Measurements from ENCODE around the gene SCARB1. TPM values are rescaled to one million over a fixed set of nuclear protein-coding genes. Genes with fewer than 3 reads are reported as not detected.

SCARB1 gene
- total and polyA plus RNA-seq, 9 of the 15 experiments (the other 6 are each of a cell fraction or from before 2014, with no cell fraction given) = 0.56 to 157 (median 52.8) TPM

DNA sequence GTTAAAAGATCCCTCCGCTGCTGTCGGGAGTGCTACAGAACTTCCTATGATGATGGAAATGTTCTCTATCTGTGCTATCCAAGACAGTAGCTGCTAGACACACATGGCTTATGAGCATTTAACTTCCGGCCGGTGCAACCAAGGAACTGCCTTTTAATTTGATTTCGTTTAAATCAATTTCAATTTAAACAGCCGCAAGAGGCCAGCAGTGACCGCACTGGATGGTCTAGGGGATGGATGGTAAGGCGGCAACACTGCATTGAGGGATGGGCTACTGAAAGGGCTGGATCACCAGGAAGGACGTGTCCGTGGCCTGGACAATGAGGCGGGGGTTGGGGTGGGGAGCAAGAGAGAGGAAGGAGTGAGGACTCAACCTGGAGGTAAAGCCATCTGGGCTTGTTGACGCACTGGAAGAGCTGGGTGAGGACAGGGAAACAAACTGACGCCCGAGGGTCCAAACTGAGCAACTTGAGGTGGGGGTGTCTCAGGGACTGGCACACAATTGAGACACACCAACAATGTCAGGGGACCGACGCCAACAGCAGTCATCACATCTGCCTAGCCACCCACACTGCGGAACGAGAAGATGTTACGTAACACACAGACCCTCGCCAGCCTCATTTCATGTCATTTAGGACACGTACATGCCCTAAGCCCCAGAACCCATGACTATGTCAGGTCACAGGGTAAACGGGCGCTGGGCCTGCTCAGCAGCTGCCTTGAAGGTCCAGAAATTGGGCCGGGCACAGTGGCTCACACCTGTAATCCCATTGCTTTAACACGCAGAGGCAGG lies 57.6 kb downstream of the SCARB1 start:
- Histone ChIP-seq H3K36me3 (ENCODE audit: control insufficient read depth, insufficient read depth, low read length) (peaks cover 87% of the 10 kb centered on the region; the same call in 2 of the 3 replicates), H3K4me3 (no peak overlapping the region), H3K9ac (ENCODE audit: insufficient read depth in 1 of 2, low read depth in 2 of 2, low read length in 2 of 2) (no peak overlapping the region), H3K27me3 (ENCODE audit: control insufficient read depth in 2 of 2, insufficient read depth in 2 of 2, low read length in 2 of 2) (no peaks in the 10 kb centered on the region; a peak in 1 of 5 replicates), H2AFZ (ENCODE audit: low read depth, low read length) (no peak overlapping the region), H3K79me2 (ENCODE audit: control insufficient read depth, insufficient read depth, low read length) (peaks cover 5% of the 10 kb centered on the region; the same call in 1 of the 3 replicates), H3K9me3 (replicated peaks; ENCODE audit: control insufficient read depth, insufficient read depth, low read depth, low read length) (no peaks in the 10 kb centered on the region), H3K4me1 (replicated peaks in 1 of 2; ENCODE audit: control insufficient read depth in 2 of 2, insufficient read depth in 2 of 2, low read length in 2 of 2) (peaks cover 8 to 27% of the 10 kb centered on the region in 2 experiments; a peak in 4 of 5 replicates), H3K9me1 (ENCODE audit: control insufficient read depth, insufficient read depth, low read length) (peaks cover 4% of the 10 kb centered on the region), H3K27ac (ENCODE audit: extremely low read depth, low read depth, low read length) (no peak overlapping the region), H4K20me1 (replicated peaks; ENCODE audit: control insufficient read depth, insufficient read depth, low read length) (peaks cover 8% of the 10 kb centered on the region; the same call in 1 of the 2 replicates), H3K4me2 (ENCODE audit: insufficient read depth, low read length) (no peak overlapping the region)
- no TSS peak for BruUV-seq (replicated peaks)
- FAIRE-seq = no peak
- ATAC-seq = no peak
- ChIA-PET POLR2A (interaction anchor here (0.5 to 0.6 kb wide), 2 partner anchors 56 to 74 kb away, joined by 3 read pairs; no protein-coding TSS in a partner anchor), CTCF (ENCODE audit: low intra/inter-chr PET ratio) (no interaction called here)
- TF ChIP-seq NR2F6 (CRISPR knock-in tag; IDR thresholded peaks at IDR 0.05) = no peak
- peak; percentile 24; the same call in 1 of the 2 replicates for TF ChIP-seq CEBPB (tag; IDR thresholded peaks at IDR 0.05)
- no peak for DNase-seq (ENCODE audit: extremely low read depth in 1 of 4, low spot score in 3 of 4)
- 96% methylated on average over 25 of the region's 25 CpGs for WGBS (ENCODE audit: insufficient coverage, low coverage, missing lambda C conversion rate)
- in situ Hi-C loops (cut with MboI) = no loop called here
- intact Hi-C loops (cut with micrococcal nuclease) = no loop called here

- CTCF ChIA-PET (ENCODE audit: low intra/inter-chr PET ratio) = interaction anchor here (0.6 kb wide), 1 partner anchor 381 kb away, joined by 3 read pairs; the partner anchor contains the start of gene TMEM132B
- in situ Hi-C loops (cut with MboI) = no loop called here
- FAIRE-seq (no peak), DNase-seq (ENCODE audit: extremely low read depth in 1 of 4, low spot score in 3 of 4) (no peak), ATAC-seq (no peak)
- Histone ChIP-seq H3K4me2 (ENCODE audit: insufficient read depth, low read length) (no peak overlapping the region), H3K79me2 (ENCODE audit: control insufficient read depth, insufficient read depth, low read length) (peaks cover 5% of the 10 kb centered on the region; the same call in 1 of the 3 replicates), H3K27ac (ENCODE audit: extremely low read depth, low read depth, low read length) (no peak overlapping the region; the same call in 2 of the 3 replicates), H3K36me3 (ENCODE audit: control insufficient read depth, insufficient read depth, low read length) (peaks cover 87% of the 10 kb centered on the region; the same call in 2 of the 3 replicates), H3K9ac (ENCODE audit: insufficient read depth in 1 of 2, low read depth in 2 of 2, low read length in 2 of 2) (0 out of 4 replicates have a peak overlapping the region, but pooled peaks of 1 of the 2 experiments have one; percentile 31), H3K9me3 (replicated peaks; ENCODE audit: control insufficient read depth, insufficient read depth, low read depth, low read length) (no peaks in the 10 kb centered on the region), H3K27me3 (ENCODE audit: control insufficient read depth in 2 of 2, insufficient read depth in 2 of 2, low read length in 2 of 2) (no peaks in the 10 kb centered on the region; a peak in 1 of 5 replicates), H4K20me1 (replicated peaks; ENCODE audit: control insufficient read depth, insufficient read depth, low read length) (peaks cover 7% of the 10 kb centered on the region; the same call in 1 of the 2 replicates), H2AFZ (ENCODE audit: low read depth, low read length) (no peak overlapping the region), H3K4me1 (replicated peaks in 1 of 2; ENCODE audit: control insufficient read depth in 2 of 2, insufficient read depth in 2 of 2, low read length in 2 of 2) (peaks cover 8 to 27% of the 10 kb centered on the region in 2 experiments; a peak in 4 of 5 replicates), H3K9me1 (ENCODE audit: control insufficient read depth, insufficient read depth, low read length) (peaks cover 4% of the 10 kb centered on the region), H3K4me3 (no peak overlapping the region)
- POLR2A ChIA-PET = no interaction called here
- no TSS peak for BruUV-seq (replicated peaks)
- intact Hi-C loops (cut with micrococcal nuclease) = no loop called here
- 90% methylated on average over 3 of the region's 3 CpGs for WGBS (ENCODE audit: insufficient coverage, low coverage, missing lambda C conversion rate)
- no peak for TF ChIP-seq POLR2A (conservative IDR thresholded peaks at IDR 0.05)
- TF ChIP-seq, protein P1, sequence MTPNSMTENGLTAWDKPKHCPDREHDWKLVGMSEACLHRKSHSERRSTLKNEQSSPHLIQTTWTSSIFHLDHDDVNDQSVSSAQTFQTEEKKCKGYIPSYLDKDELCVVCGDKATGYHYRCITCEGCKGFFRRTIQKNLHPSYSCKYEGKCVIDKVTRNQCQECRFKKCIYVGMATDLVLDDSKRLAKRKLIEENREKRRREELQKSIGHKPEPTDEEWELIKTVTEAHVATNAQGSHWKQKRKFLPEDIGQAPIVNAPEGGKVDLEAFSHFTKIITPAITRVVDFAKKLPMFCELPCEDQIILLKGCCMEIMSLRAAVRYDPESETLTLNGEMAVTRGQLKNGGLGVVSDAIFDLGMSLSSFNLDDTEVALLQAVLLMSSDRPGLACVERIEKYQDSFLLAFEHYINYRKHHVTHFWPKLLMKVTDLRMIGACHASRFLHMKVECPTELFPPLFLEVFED (CRISPR knock-in tag; conservative IDR thresholded peaks at IDR 0.05) = no peak
- no peak for TF ChIP-seq RCOR1 (IDR thresholded peaks at IDR 0.05; ENCODE audit: borderline replicate concordance in 1 of 2, low read depth in 2 of 2, low read length in 2 of 2)
- no peak for TF ChIP-seq KAT8 (IDR thresholded peaks at IDR 0.05; ENCODE audit: low read depth)
- no peak for TF ChIP-seq MTA3 (IDR thresholded peaks at IDR 0.05; ENCODE audit: borderline replicate concordance)
- TF ChIP-seq, protein P2, sequence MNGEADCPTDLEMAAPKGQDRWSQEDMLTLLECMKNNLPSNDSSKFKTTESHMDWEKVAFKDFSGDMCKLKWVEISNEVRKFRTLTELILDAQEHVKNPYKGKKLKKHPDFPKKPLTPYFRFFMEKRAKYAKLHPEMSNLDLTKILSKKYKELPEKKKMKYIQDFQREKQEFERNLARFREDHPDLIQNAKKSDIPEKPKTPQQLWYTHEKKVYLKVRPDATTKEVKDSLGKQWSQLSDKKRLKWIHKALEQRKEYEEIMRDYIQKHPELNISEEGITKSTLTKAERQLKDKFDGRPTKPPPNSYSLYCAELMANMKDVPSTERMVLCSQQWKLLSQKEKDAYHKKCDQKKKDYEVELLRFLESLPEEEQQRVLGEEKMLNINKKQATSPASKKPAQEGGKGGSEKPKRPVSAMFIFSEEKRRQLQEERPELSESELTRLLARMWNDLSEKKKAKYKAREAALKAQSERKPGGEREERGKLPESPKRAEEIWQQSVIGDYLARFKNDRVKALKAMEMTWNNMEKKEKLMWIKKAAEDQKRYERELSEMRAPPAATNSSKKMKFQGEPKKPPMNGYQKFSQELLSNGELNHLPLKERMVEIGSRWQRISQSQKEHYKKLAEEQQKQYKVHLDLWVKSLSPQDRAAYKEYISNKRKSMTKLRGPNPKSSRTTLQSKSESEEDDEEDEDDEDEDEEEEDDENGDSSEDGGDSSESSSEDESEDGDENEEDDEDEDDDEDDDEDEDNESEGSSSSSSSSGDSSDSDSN (IDR thresholded peaks at IDR 0.05; ENCODE audit: borderline replicate concordance in 1 of 2, low read depth in 2 of 2, low read length in 2 of 2) = no peak
- no peak for TF ChIP-seq ZNF695 (CRISPR knock-in tag; IDR thresholded peaks at IDR 0.05)
- no peak for TF ChIP-seq ZNF274 (IDR thresholded peaks at IDR 0.05; ENCODE audit: borderline replicate concordance, low read depth, low read length)
- no peak for TF ChIP-seq NEUROD1 (IDR thresholded peaks at IDR 0.05; ENCODE audit: borderline replicate concordance, low read depth, low read length, partially characterized antibody)
Observed at GRCh38 chr12:124805050-124805449, 58.6 kb downstream of the SCARB1 start.
